ENCODE data around the gene SLC1A2.

DNA sequence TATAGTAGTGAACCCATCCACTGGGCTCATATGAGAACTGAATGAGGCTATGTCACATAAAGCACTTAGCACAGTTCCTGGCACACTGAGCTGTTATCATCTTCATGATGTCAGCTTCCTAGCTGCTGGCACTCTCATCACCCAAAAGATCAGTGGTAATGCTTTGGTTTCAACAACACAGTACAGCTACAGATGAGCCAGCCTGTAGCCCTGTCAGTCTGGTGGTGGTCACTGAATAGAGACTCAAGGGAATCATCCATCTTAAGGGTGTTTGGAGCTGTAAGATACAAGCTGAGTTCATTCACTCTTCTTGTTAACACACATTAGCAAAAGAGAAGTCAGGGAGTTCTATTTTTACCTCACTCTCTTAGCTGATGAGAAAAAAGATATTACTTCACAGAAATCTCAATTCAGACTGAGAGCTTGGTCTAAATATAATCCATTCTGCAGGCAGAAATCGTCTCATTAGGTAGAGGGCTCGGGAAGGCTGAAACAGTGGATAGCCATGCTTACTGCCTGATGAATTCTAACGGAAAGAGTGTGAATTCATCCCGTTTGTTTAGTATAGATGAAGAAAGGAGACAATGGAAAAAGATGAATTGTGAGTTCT is 6.3 kb upstream of the SLC1A2 start:
- TF ChIP-seq, protein P1, sequence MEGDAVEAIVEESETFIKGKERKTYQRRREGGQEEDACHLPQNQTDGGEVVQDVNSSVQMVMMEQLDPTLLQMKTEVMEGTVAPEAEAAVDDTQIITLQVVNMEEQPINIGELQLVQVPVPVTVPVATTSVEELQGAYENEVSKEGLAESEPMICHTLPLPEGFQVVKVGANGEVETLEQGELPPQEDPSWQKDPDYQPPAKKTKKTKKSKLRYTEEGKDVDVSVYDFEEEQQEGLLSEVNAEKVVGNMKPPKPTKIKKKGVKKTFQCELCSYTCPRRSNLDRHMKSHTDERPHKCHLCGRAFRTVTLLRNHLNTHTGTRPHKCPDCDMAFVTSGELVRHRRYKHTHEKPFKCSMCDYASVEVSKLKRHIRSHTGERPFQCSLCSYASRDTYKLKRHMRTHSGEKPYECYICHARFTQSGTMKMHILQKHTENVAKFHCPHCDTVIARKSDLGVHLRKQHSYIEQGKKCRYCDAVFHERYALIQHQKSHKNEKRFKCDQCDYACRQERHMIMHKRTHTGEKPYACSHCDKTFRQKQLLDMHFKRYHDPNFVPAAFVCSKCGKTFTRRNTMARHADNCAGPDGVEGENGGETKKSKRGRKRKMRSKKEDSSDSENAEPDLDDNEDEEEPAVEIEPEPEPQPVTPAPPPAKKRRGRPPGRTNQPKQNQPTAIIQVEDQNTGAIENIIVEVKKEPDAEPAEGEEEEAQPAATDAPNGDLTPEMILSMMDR (conservative IDR thresholded peaks at IDR 0.05; ENCODE audit: low read depth in 2 of 2) = no peak
- TF ChIP-seq EZH2phosphoT487 (IDR thresholded peaks at IDR 0.05; ENCODE audit: unreplicated experiment) = no peak
- no peak for TF ChIP-seq JUNB (IDR thresholded peaks at IDR 0.05; ENCODE audit: unreplicated experiment)
- TF ChIP-seq, protein P2, sequence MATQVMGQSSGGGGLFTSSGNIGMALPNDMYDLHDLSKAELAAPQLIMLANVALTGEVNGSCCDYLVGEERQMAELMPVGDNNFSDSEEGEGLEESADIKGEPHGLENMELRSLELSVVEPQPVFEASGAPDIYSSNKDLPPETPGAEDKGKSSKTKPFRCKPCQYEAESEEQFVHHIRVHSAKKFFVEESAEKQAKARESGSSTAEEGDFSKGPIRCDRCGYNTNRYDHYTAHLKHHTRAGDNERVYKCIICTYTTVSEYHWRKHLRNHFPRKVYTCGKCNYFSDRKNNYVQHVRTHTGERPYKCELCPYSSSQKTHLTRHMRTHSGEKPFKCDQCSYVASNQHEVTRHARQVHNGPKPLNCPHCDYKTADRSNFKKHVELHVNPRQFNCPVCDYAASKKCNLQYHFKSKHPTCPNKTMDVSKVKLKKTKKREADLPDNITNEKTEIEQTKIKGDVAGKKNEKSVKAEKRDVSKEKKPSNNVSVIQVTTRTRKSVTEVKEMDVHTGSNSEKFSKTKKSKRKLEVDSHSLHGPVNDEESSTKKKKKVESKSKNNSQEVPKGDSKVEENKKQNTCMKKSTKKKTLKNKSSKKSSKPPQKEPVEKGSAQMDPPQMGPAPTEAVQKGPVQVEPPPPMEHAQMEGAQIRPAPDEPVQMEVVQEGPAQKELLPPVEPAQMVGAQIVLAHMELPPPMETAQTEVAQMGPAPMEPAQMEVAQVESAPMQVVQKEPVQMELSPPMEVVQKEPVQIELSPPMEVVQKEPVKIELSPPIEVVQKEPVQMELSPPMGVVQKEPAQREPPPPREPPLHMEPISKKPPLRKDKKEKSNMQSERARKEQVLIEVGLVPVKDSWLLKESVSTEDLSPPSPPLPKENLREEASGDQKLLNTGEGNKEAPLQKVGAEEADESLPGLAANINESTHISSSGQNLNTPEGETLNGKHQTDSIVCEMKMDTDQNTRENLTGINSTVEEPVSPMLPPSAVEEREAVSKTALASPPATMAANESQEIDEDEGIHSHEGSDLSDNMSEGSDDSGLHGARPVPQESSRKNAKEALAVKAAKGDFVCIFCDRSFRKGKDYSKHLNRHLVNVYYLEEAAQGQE (IDR thresholded peaks at IDR 0.05; ENCODE audit: unreplicated experiment) = no peak
- no peak for TF ChIP-seq EZH2 (IDR thresholded peaks at IDR 0.05; ENCODE audit: low read depth, unreplicated experiment)
- TF ChIP-seq POLR2AphosphoS5 (IDR thresholded peaks at IDR 0.05; ENCODE audit: low read depth) = no peak
- TF ChIP-seq STAT1 (IDR thresholded peaks at IDR 0.05; ENCODE audit: unreplicated experiment) = no peak

All from GM23338 (cell line).